Melanocyte of skin (primary cell): ENCODE measurements around the gene XRCC6. TPM values are rescaled to one million over a fixed set of nuclear protein-coding genes. Genes with fewer than 3 reads are reported as not detected.

Experiments
- small RNA-seq, 2 donors: library from RNA; depleted of rRNA; stranded (forward); fragments of <200 nt; gene quantifications; one replicate each; pipeline ENCODE3, GENCODE V24; 2012
- total RNA-seq, 2 donors: library from RNA; depleted of rRNA; stranded (reverse); fragments of >200 nt; gene quantifications; 2 replicates each; pipeline ENCODE4 v1.2.3, GENCODE V29; 2012

The XRCC6 gene
- total RNA-seq, result 100 to 1,000 TPM; 229 to 327 TPM

DNA sequence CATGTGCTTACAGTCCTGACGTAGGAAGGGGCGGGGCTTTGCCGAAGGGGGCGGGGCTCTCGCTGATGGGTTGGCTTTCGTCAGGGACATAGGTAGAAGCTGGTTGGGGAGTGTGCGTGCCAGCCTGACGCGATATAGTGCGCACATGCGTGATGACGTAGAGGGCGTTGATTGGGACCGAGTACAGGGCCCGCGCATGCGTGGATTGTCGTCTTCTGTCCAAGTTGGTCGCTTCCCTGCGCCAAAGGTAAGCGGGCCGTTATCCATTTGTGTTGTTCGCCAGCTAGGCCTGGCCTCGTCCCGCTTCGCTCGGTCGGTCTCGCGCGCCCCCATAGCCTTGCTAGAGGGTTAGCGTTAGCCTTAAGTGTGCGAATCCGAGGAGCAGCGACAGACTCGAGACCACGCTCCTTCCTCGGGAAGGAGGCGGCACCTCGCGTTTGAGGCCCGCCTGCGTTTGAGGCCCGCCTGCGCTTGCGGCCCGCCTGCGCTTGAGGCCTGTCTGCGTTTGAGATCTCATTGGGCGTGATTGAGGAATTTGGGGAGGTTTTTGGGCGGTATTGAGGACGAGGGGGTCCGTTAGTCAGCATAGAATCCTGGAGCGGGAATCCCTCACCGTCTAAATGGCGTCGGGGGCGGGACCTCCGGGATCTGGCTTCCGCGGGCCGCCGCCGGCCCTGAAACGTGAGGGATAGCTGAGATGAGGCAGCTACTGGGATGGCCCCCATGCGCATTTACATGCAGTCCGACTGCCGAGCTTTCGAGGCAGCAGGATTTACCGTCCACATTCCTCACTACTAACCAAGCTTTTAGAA, at the start of gene XRCC6:
Gene XRCC6 (plus strand): TSS at position 197 of the 812 bp plus-strand sequence. CDS start 710 bp downstream, outside the sequence.

DNA sequence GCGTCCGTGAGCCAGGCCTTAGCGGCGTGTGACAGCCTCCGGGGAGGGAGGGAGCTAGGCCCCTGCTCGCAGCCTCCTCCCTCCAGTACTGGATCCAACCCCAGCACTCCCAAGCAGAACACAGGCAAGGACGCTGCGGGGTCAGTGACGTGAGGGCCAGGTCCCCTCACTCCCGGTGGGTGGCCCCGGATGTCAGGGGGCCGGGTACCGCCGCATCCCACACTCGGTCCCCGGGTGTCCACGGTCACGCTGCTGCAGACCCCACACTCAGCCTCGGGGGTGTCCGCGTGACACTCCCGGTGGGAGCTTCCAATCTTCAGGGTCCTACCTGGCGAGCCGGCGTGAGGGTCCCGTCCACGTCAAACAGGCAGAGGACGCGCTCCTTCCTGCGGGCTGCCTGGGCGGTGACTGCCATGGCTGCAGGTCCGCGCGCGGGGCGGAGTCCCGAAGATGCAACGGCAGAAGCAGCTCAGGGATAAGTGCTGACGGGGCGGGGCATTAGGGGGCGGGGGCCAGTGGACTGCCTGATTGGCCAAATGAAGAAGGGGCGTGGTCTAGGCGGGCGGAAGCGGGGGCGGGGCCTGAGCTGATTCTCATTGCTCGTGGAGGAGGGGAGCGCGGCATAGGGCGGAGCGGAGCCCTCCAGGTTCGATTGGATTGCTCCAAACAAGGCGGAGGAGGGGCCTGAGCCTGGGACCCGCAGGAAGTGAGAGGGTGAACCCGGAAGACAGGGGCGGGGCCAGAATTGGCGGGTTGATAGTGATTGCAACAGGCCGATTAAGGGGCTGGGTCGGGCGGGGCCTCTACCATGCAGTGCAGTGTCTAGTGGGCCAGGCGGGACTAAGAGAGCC, 31.5 kb upstream of the XRCC6 start, which contains the start of gene PMM1:
Gene PMM1 (minus strand): TSS at position 450 of the 851 bp plus-strand sequence. CDS start 35 bp downstream, at position 415.

DNA sequence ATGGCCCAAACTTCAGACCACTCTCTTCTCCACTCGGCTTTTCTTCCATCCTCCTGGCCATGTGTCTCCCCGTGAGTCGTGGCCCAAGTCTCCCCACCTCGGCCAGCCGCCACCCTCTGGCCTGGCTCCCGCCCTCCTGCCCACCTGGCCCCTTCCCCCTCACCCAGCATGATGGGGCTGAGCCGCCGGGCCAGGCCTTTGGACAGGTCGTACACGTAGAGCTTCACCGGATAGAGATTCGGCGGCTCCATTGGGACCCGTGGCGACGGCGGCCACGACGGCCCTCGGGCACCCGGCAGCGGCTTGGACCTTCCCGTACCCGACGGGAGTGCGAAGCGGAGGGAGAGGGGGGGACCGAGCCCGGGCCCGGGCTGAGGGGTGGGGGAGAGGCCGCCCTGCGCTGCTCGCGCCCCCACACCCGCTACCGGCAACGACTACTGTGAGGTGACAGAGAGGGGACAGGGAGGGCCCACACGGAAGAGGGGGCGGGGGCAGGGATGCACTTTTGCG, 451 bp upstream of the XRCC6 start, which contains the start of gene DESI1:
Gene DESI1 (minus strand): TSS at position 455 of the 510 bp plus-strand sequence. CDS start 204 bp downstream, at position 251.

GRCh38 chr22:41688365-41689211, 67.5 kb downstream of the XRCC6 start, which contains the start of gene SNU13:
TSS of gene SNU13 (minus strand) at chr22:41688867. CDS start at chr22:41688796, 71 bp downstream.

DNA sequence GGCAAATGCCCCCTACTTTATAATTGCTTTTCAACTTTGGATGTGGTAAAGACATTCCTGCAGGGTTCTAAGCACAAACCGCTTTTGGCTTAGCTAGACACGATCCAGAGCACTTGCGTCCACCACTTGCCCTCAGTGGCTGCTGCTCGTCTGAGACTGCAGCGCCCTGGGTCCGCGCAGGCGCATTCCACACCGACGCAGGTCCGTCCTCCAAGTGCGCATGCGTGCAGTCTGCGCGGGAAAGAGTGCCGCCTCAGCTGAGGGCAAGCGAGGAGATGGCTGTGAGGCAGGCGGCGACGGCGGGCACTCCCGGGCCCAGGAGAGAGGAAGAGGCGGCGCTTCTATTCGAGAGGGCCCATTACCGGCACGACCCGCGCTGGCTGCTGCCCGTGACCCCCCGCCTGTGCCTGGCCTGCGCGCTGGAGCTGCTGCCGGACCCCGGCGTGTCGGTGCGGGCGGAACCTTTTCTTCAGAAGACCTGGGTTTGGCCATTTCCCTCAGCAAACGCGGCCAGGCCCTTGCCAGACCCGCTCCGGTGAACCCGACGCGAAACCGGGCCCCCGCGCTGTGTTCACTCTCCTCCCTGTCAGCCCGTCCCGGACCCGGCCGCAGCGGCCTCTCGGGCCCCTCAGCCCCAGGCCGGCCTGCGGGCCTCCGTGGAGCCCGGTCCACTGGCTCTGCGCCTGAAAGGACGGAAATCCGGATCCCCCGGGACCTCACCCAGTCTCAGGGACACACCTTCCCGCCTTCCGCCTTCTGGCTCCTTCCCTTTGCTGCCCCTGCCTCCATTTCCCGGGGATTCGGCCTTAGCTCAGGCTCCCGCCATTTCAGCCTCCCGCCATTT, 78.4 kb downstream of the XRCC6 start, which contains the start of gene MEI1:
Gene MEI1 (plus strand): TSS at position 240 of the 844 bp plus-strand sequence. CDS start 36 bp downstream, at position 276.

Small RNA genes lying within 50 kb of the gene (small RNA-seq; reads per million reads assigned to genes)
- gene HMGN2P10 (0 reads per million in 2 donors), gene RF00019 (0 reads per million in 2 donors), gene RNU6-476P (0.09 to 0.12 reads per million in 2 donors)

Other genes starting within 250 kb of the XRCC6 start
- gene TEF, start 239.4 kb upstream of the XRCC6 start, total RNA-seq, result 1 to 10 TPM; 3.0 to 3.8 TPM
- gene TOB2, start 174.5 kb upstream of the XRCC6 start, total RNA-seq, result 10 to 100 TPM; 15.5 to 17.0 TPM
- 10 to 100 TPM; 23.1 to 51.0 TPM for gene PHF5A, start 152.6 kb upstream of the XRCC6 start, total RNA-seq
- gene ACO2, start 152.2 kb upstream of the XRCC6 start, total RNA-seq, result 10 to 100 TPM; 72.3 to 86.4 TPM
- 10 to 100 TPM; 18.2 to 33.0 TPM for gene POLR3H, start 76.8 kb upstream of the XRCC6 start, total RNA-seq
- not detected for gene CSDC2, start 60.3 kb upstream of the XRCC6 start, total RNA-seq
- 10 to 100 TPM; 13.4 to 14.3 TPM for gene PMM1, start 31.5 kb upstream of the XRCC6 start, total RNA-seq
- gene DESI1, start 252 bp upstream of the XRCC6 start, total RNA-seq, result 10 to 100 TPM; 15.8 to 22.3 TPM
- gene SNU13, start 67.6 kb downstream of the XRCC6 start, total RNA-seq, result 100 to 1,000 TPM in 1 of 2 donors, 10 to 100 TPM in 1; 76.7 to 111 TPM
- under 1 TPM in 1 of 2 donors, not detected in 1; 0.67 TPM for gene MEI1, start 78.2 kb downstream of the XRCC6 start, total RNA-seq
- gene CCDC134, start 179.4 kb downstream of the XRCC6 start, total RNA-seq, result 10 to 100 TPM in 1 of 2 donors, 1 to 10 TPM in 1; 9.3 to 17.0 TPM
- 100 to 1,000 TPM in 1 of 2 donors, 10 to 100 TPM in 1; 89.2 to 110 TPM for gene SREBF2, start 211.8 kb downstream of the XRCC6 start, total RNA-seq